Ovary (tissue), 9 donors: Measurements from ENCODE around the gene DPYSL3. TPM values are rescaled to one million over a fixed set of nuclear protein-coding genes. Genes with fewer than 3 reads are reported as not detected.
"Not testable (repeated sequence)": the region's sequence is repeated elsewhere in the genome, so short reads cannot be mapped to it uniquely, and the experiment has no call there.

Experiments used
- DNase-seq, 5 donors: peaks; one replicate each; pipeline ENCODE4 v3.0.0-alpha.2; 2019 to 2020
- H3K27ac ChIP-seq, 2 donors: fragments of 200-600 bp; one replicate each; pipeline versions ENCODE4 v1.5.1 to v1.8.0; 2019 to 2022
- H3K27me3 ChIP-seq: fragments of 200-600 bp; one replicate; pipeline ENCODE4 v1.8.0; 2022
- H3K36me3 ChIP-seq: fragments of 200-600 bp; sonication (generic); one replicate; pipeline ENCODE4 v1.5.1; 2019
- H3K4me1 ChIP-seq: one replicate; pipeline ENCODE4 v1.8.1; 2013; ENCODE audit warnings: mild to moderate bottlenecking, moderate library complexity; ENCODE audit not compliant: insufficient read depth
- H3K4me3 ChIP-seq: fragments of 200-600 bp; sonication (generic); one replicate; pipeline ENCODE4 v1.5.1; 2017
- H3K9me3 ChIP-seq, 2 donors: fragments of 200-600 bp in 1 of 2; sonication (generic) in 1 of 2; one replicate each; pipeline versions ENCODE4 v1.5.1 to v1.8.1; 2013 to 2019; ENCODE audit warnings: mild to moderate bottlenecking in 1 of 2, moderate library complexity in 1 of 2
- CTCF ChIP-seq, 3 donors: fragments of 450-650 bp in 2 of 3; fragments of 200-600 bp in 1 of 3; IDR thresholded peaks; one replicate each; pipeline versions ENCODE4 v1.5.1 to v1.8.0; 2016 to 2022; ENCODE audit warnings: antibody characterized with exemption in 3 of 3, mild to moderate bottlenecking in 1 of 3
- EP300 ChIP-seq: sonication (generic); formaldehyde crosslinking; IDR thresholded peaks from one replicate; pipeline ENCODE4 v1.6.1; 2017; ENCODE audit warnings: antibody characterized with exemption
- POLR2A ChIP-seq: fragments of 450-650 bp; IDR thresholded peaks from one replicate; pipeline ENCODE4 v1.6.1; 2017; ENCODE audit warnings: antibody characterized with exemption, mild to moderate bottlenecking, moderate library complexity
- WGBS, 3 donors: extraction: QIAGEN DNeasy Blood & Tissue Kit in 1 of 3; methylation state at CpG; one replicate each; pipeline versions ENCODE4 v1.1.5 to v1.1.7; 2013 to 2017; 5-methylcytosine and 5-hydroxymethylcytosine counted together
- intact Hi-C, 4 donors: fragments of 100-400 bp; cut with DNase I; formaldehyde crosslinking; loops; one replicate each; pipeline versions ENCODE4 v1.11.0 to v1.15.1; 2022 to 2023
- polyA plus RNA-seq, 2 donors: library from polyadenylated mRNA; stranded (reverse); fragments of 200-250 nt in 1 of 2; fragments of 350-450 nt in 1 of 2; fragmentation: Illumina TruSeq in 1 of 2; extraction: RNeasy Lipid Tissue Mini Kit (QIAGEN cat#74804) in 1 of 2; gene quantifications; one replicate each; pipeline ENCODE4 v1.2.3, GENCODE V29; 2013 to 2014
- total RNA-seq, 7 donors: library from RNA; depleted of rRNA in 2 of 7; stranded (reverse); fragments of >200 nt in 2 of 7; fragmentation: NEBNext Ultra II Directional in 3 of 7; extraction: Animal tissue kit (Norgen Biotek cat#: 25700) in 3 of 7; gene quantifications; one replicate each; pipeline versions ENCODE4 v1.1.0 to v1.2.4, GENCODE V29; 2016 to 2023
- donor health status: DM: no; HTN: no; CAD: no; lungs with moderate emphysema.
- donor health status: DM: no; HTN: no; CAD: no.
- donor health status: Bipolar disorder and iron deficiency.
- donor health status: DM: yes; HTN: yes; CAD: no.
- donor health status: DM: no; HTN: no; CAD: no.
- donor health status: DM: yes; HTN: yes; CAD: no.

The DPYSL3 gene
- total and polyA plus RNA-seq, 9 donors: 77.9 to 606 (median 158) TPM

- no peak for DNase-seq
- no peak for TF ChIP-seq EP300
- peak in 1 of 3 donors; percentile 32 for TF ChIP-seq CTCF (IDR thresholded peaks at IDR 0.05)
- 5 to 37% (median 36%) methylated on average over 2 of the region's 2 CpGs for WGBS, 3 donors
- intact Hi-C loops: loop anchor here in 3 of 4 donors (5.0 to 10.0 kb wide), 2 partner anchors 135 to 143 kb away; partner anchors contain the start of gene STK32A (in 2 of the 3)
- Histone ChIP-seq H3K36me3 (no peaks in the 10 kb centered on the region), H3K27ac (no peak overlapping the region), H3K4me1 (peaks cover 3% of the 10 kb centered on the region), H3K4me3 (no peak overlapping the region), H3K27me3 (no peaks in the 10 kb centered on the region), H3K9me3 (no peaks in the 10 kb centered on the region)
These were observed 140.0 kb downstream of the DPYSL3 start for GRCh38 chr5:147369742-147370374.

DNA sequence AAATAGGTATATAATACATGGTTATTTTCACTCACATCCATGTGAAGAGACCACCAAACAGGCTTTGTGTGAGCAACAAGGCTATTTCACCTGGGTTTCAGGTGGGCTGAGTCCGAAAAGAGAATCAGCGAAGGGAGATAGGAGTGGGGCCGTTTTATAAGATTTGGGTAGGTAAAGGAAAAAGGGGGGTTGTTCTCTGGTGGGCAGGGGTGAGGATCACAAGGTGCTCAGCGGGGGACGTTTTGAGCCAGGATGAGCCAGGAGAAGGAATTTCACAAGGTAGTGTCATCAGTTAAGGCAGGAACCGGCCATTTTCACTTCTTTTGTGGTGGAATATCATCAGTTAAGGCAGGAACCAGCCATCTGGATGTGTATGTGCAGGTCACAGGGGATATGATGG is 142.5 kb downstream of the DPYSL3 start:
- H3K27ac ChIP-seq, DNase-seq, H3K4me1 ChIP-seq, H3K27me3 ChIP-seq, H3K9me3 ChIP-seq, H3K4me3 ChIP-seq, H3K36me3 ChIP-seq: not testable (repeated sequence)
- WGBS, 3 donors: 90 to 94% (median 91%) methylated on average over 6 of the region's 6 CpGs
- intact Hi-C loops: loop anchor here in 2 of 4 donors (5.0 to 10.0 kb wide), 2 partner anchors 133 to 140 kb away; partner anchors contain the start of gene STK32A (in 1 of the 2)

- 82 to 85% (median 84%) methylated on average over 4 of the region's 4 CpGs for WGBS, 3 donors
- H3K4me3 ChIP-seq: no peak overlapping the region
- no peak for DNase-seq
- no peaks in the 10 kb centered on the region for H3K36me3 ChIP-seq
- H3K4me1 ChIP-seq: peaks cover 3% of the 10 kb centered on the region
- H3K9me3 ChIP-seq: no peaks in the 10 kb centered on the region
- H3K27me3 ChIP-seq: no peaks in the 10 kb centered on the region
- intact Hi-C loops: loop anchor here in 1 of 4 donors (10.0 kb wide), 1 partner anchor 127 kb away; the partner anchor contains the start of gene STK32A
- TF ChIP-seq EP300: no peak
- TF ChIP-seq CTCF (IDR thresholded peaks at IDR 0.05): no peak
- TF ChIP-seq POLR2A: no peak
- no peak overlapping the region for H3K27ac ChIP-seq
These were observed 148.3 kb downstream of the DPYSL3 start for GRCh38 chr5:147361441-147362175.

DNA sequence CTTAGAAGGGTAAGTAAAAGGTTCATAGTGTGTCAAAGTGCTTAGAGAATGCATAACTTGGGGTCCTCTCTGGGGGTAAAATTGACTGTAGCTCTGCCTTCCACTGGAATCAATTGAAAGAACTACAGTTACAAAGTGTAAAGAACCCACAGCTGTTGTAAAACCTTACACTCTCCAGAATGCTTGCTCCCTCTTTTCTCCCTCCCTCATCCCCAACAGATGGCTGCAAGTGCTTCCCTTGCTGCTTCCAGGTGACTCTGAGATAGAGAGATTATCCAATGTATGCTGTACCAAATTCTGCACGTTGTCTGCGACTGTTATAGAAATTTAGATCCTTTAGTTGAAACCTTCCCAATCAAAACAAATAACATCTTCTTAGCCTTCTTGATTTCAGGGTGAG is 149.1 kb downstream of the DPYSL3 start:
- no peak overlapping the region for H3K4me3 ChIP-seq
- H3K27me3 ChIP-seq: no peaks in the 10 kb centered on the region
- peaks cover 2% of the 10 kb centered on the region for H3K4me1 ChIP-seq
- no peaks in the 10 kb centered on the region for H3K36me3 ChIP-seq
- H3K27ac ChIP-seq: no peak overlapping the region
- H3K9me3 ChIP-seq: no peaks in the 10 kb centered on the region
- no peak for DNase-seq
- intact Hi-C loops: loop anchor here in 1 of 4 donors (10.0 kb wide), 1 partner anchor 126 kb away; the partner anchor contains the start of gene STK32A
- WGBS, 3 donors: 66 to 78% (median 68%) methylated on average over 2 of the region's 2 CpGs
- TF ChIP-seq EP300 (no peak), CTCF (IDR thresholded peaks at IDR 0.05) (no peak), POLR2A (no peak)

DNA sequence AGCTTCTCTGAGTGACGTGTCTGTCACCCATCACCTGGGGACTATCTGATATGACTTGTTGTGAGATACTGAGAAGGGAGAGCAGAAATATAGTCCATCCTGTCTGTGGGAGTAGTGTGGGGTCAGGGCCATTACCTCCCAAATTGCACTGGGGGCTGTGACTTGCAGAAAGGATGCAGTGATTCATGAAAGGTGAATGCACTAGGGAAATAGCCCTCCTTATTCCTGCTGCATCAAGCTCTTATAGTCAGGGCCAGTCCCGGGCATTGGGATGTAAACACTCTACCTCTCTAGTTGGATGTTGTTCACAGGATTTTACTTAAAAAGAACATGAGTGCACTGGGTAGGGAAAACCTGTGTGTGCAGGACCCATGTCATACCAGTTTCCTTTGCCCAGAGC is 150.3 kb downstream of the DPYSL3 start:
- TF ChIP-seq POLR2A: no peak
- TF ChIP-seq CTCF (IDR thresholded peaks at IDR 0.05): no peak
- no peak for TF ChIP-seq EP300
- DNase-seq: no peak
- intact Hi-C loops: no loop called here
- Histone ChIP-seq H3K4me1 (no peaks in the 10 kb centered on the region), H3K27me3 (no peaks in the 10 kb centered on the region), H3K9me3 (no peaks in the 10 kb centered on the region), H3K27ac (no peak overlapping the region), H3K36me3 (no peaks in the 10 kb centered on the region), H3K4me3 (no peak overlapping the region)
- WGBS, 3 donors: 70 to 77% (median 75%) methylated on average over 2 of the region's 2 CpGs
